ENCODE measurements around the gene USP15.

USP15 gene

GRCh38 chr12:62282057-62282774, 22.0 kb downstream of the USP15 start:
- DNase-seq (ENCODE audit: low read depth): no peak

GRCh38 chr12:62284749-62285148, 24.5 kb downstream of the USP15 start:
- no peak for DNase-seq (ENCODE audit: low read depth)

DNA sequence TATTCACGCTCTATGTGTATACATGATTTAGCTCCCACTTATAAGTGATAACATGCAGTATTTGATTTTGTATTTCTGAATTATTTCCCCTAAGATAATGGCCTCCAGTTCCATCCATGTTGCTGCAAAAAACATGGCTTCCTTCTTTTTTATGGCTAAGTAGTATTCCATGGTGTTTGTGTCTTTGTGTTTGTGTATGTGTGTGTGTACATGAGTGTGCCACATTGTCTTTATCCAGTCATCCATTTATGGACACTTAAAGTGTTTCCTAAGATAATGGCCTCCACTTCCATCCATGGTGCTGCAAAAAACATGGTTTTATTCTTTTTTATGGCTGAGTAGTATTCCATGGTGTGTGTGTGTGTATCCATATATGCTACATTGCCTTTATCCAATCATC, 25.1 kb downstream of the USP15 start:
- no peak for DNase-seq (ENCODE audit: low read depth)

DNA sequence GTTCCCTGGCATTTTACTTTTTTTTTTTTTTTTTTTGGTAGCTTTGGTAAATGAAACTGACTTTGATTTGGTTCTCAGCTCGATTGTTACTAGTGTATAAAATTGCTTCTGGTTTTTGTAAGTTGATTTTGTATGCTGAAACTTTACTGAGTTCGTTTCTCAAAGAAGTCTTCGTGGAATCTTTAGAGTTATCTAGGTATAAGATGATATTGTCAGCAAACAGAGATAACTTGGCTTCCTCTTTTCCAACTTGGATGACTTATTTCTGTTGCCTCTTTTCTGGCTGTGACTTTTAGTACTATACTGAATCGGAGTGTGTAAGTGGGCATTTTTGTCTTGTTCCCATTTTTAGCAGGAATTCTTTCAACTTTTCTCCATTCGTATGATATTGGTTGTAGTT, 28.1 kb downstream of the USP15 start:
- no peak for DNase-seq (ENCODE audit: low read depth)

DNA sequence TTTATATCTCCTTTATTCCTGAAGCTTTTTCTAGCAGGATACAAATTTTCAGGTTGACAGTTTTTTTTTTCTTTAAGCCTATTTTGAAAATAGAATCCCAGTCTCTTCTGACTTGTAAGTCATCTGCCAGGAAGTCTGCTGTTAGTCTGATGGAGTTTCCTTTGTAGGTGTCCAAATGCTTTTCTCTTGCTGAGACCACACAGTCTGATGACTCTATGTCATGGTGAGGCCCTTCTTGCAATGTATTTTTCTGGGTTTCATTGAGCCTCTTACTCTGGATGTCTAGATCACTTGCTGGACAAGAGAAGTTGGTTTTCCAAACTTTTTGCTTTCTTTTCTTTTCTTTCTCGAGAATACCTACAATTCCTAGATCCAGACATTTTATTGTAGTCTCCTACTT, 30.6 kb downstream of the USP15 start:
- DNase-seq (ENCODE audit: low read depth): no peak

GRCh38 chr12:62291864-62292760, 31.9 kb downstream of the USP15 start:
- DNase-seq (ENCODE audit: low read depth): no peak

- no peak for DNase-seq (ENCODE audit: low read depth)
Measured at GRCh38 chr12:62292761-62293344, 32.6 kb downstream of the USP15 start.

GRCh38 chr12:62294378-62294777, 34.2 kb downstream of the USP15 start:
- DNase-seq (ENCODE audit: low read depth): no peak

- DNase-seq (ENCODE audit: low read depth): no peak
Measured at GRCh38 chr12:62296001-62296400, 35.8 kb downstream of the USP15 start.

DNA sequence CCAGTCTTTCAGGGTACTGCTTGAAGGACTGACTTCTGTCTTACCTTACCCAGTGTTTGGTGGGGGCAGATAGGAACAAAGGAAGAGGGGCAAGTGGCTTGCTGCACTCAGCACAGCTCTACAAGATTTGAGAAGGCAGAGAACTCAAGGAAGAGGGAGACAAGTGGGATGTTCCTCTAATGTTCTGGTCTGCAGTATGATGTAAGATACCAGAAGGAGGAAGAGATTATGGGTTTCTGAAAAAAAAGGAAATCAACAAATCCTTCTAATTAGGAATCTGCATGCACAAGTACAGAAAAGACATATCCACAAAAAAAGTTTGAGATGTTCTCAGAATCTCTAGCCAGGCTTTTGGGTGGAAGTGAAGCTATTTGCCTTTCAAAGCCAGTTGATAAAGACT, 37.1 kb downstream of the USP15 start:
- no peak for DNase-seq (ENCODE audit: low read depth)

DNA sequence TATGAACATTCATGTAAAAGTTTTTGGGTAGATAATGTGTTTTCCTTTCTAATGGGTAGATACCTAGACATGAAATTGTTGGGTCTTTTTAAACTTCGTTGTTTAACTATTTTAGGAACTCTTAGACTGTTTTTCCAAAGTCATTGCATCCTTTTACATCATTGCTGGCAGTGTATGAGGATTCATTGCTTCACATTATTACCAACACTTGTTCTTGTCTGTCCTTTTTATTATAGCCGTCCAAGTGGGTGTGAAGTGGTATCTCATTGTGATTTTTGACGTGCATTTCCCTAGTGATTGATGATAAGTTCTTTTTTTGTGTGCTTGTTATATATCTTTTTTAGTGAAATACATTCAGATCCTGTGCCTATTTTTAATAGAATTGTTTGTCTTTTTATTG, 39.4 kb downstream of the USP15 start:
- DNase-seq (ENCODE audit: low read depth): no peak

DNA sequence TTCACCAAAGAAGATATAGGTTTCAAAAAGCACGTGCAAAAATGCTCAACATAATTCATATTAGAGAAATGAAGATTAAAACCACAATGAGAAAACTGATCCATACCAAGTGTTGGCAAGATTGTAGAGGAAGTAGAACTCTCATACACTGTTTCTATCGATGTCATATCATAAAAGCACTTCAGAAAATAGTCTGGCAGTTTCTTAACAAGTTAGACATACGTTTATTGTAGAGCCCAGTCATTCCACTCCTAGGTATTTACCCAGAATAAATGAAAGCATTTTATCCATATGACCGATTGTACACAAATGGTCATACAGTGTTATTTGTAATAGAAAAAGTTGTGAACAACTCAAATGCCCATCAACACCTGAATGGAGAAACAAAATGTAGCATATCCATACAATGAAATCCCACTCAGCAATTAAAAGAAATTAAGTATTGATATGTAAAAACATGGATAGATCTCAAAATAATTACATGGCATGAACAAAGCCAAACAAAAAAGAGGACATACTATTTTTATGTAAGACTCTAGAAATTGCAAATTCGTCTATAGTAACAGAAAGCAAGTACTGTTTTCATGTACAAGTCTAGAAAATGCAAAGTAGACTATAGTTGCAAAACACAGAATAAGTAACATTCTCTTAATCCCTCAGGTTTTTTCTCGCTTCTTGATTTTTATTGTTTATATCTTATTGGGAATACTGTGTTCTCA, 41.0 kb downstream of the USP15 start:
- no peak for DNase-seq (ENCODE audit: low read depth)

- DNase-seq (ENCODE audit: low read depth): no peak
Measured at GRCh38 chr12:62301799-62302133, 41.6 kb downstream of the USP15 start.

- DNase-seq (ENCODE audit: low read depth): no peak
Measured at GRCh38 chr12:62304560-62304959, 44.4 kb downstream of the USP15 start.

DNA sequence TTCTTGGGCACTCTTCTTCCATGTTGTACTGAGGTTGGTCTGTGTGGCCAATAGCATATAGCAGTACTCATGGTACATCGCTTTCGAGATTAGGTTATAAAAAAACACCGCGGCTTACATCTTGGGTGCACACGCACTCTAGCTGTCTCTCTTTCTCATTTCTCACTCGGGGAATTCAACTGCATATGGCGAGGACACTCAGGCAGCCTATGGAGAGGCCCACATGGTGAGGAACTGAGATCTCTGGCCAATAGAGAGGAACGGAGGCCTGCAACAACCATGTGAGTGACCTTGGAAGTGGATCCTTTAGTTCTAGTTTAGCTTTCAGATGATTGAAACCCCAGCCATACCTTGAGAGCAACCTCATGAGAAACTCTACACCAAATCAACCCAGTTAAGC, 45.6 kb downstream of the USP15 start:
- DNase-seq (ENCODE audit: low read depth): no peak

GRCh38 chr12:62306569-62307530, 46.6 kb downstream of the USP15 start:
- DNase-seq (ENCODE audit: low read depth): no peak

DNA sequence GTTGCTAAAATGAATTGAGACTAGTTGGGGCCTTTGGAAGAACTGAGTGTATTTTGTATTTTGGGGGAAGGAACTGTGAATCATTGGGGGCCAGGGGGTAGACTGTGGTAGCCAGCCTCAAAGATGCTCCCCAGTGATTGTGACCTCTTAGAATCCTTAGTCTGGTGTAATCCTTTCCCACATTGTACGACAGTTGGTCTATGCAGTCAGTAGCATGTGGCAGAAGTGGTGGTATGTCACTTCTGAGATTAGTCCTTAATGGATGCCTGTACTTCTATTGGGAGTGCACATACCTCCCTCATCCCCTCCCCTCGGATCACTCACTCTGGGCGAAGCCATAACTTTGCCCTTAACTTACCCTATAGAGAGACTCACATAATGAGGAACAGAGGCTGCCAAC, 48.0 kb downstream of the USP15 start:
- no peak for DNase-seq (ENCODE audit: low read depth)

GRCh38 chr12:62313727-62314380, 53.6 kb downstream of the USP15 start:
- DNase-seq (ENCODE audit: low read depth): no peak

DNA sequence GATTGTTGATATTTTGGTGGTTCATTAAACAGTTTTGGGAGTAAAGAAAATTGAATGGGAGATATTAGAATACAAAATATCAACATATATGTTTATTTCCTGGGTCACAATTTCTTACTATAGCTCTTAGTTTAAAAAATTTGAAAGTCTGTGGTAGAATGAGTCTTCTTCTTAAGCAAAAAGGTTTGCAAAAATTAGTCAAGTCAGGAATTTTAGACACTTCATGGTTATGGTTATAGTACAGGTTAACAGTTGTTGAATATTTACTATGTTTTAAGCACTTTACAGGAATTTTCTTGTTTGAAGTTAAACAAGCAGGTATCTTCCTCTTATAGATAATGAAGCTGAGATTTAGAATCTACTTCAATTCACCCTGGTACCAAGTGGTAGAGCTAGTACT, 56.8 kb downstream of the USP15 start:
- no peak for DNase-seq (ENCODE audit: low read depth)

DNA sequence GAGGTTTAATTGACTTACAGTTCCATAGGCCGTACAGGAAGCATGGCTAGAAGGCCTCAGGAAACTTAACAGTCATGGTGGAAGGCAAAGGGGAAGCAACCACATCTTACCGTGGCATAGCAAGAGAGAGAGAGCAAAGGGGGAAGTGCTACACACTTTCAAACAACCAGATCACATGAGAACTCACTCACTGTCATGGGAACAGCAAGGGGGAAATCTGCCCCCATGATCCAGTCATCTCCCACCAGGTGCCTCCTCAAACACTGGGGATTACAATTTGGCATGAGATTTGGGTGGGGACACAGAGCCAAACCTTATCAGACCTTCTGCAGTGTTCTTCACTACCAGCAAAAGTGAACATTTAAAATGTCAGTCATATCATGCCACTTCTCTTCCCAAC, 58.9 kb downstream of the USP15 start:
- DNase-seq (ENCODE audit: low read depth): no peak

DNA sequence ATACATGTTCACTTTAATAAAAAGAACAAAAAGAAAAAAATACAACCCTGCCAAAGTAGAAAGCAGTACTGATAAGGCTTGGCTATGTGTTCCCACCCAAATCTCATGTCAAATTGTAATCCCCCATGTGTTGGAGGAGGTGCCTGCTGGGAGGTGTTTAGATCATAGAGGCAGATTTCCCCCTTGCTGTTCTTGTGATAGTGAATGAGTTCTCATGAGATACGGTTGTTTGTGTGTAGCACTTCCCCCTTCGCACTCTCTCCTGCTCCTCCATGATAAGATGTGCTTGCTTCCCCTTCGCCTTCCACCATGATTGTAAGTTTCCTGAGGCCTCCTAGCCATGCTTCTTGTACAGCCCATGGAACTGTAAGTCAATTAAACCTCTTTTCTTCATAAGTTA, 59.9 kb downstream of the USP15 start:
- DNase-seq (ENCODE audit: low read depth): no peak
